ENCODE measurements around the gene ARL9.

The ARL9 gene

DNA sequence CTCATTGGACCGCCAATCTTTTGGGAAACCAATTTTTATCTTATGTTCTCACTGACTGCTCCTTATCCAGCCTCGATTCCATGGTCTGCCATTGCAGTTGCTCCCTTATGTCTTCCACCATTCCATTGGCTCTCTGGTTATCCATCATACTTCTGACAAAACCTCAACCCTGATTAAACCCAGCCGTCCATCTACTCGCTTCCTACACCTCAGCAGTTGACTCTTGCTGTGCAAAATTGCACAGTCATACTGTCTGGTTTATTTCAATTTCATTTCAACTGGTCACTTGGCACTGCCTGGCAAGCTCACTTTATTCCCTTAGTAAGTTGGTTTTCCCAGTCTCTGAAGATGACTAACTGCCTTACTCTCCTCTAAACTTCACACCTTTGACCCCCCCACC is 26.2 kb downstream of the ARL9 start:
- DNase-seq: no peak

GRCh38 chr4:56532239-56532638 is 26.6 kb downstream of the ARL9 start:
- no peak for DNase-seq

DNA sequence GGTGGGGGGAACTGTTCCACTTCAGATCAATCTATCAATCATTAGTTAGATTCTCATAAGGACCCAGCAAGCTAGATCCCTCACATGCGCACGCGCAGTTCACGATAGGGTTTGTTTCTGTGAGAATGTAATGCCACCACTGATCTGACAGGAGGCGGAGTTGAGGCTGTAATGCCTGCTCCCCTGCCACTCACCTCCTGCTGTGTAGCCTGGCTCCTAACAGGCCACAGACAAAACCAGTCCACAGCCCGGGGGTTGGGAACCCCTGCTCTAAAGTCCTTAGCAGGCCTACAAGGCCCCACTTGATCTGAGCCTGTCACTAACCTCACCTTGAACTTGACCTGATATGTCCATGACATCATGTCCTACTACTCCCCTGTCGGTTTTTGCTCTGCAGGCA is 30.3 kb downstream of the ARL9 start:
- no peak for DNase-seq

- DNase-seq: no peak
Measured at GRCh38 chr4:56537147-56537546, 31.6 kb downstream of the ARL9 start.

GRCh38 chr4:56540826-56541225 is 35.2 kb downstream of the ARL9 start:
- no peak for DNase-seq

GRCh38 chr4:56544573-56545131 is 39.1 kb downstream of the ARL9 start:
- DNase-seq: peak; percentile 66

GRCh38 chr4:56550642-56551041 is 45.1 kb downstream of the ARL9 start:
- no peak for DNase-seq

DNA sequence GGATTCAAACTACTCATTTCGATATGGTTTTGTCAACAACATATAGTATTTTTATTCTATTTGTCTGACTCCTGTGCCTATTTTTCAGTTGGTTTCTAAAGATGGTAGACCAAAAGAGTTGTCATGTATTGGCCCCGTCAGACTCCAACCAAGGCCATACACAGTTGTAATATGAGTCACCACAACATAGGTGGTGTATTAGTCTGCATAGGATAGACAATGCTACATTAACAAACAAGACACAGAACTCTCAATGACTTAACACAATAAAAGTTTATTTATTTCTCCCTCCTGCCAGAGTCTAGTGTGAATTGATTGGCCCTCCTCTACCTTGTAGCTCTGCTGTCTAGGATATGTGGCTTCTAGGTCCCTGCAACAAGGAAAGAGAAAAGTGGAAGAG is 45.9 kb downstream of the ARL9 start:
- DNase-seq: no peak

GRCh38 chr4:56552273-56552672 is 46.7 kb downstream of the ARL9 start:
- no peak for DNase-seq

DNA sequence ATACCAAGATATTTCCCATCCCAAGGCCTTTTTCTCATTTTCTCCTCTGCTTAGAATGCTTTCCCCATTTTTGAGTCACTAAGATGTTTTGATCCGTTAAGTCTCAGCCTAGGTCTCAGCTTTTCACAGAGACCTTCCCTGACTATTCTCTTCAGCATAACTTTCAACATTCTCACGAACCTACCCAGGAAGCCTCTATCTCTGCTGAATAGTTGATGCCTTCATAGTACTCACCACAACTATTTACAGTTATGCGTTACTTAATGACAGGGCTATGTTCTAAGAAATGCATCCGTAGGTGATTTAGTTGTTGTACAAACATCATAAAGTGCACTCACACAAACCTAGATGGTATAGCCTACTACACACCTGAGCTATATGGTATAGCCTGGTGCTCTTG is 64.5 kb downstream of the ARL9 start:
- DNase-seq: no peak
